Stimulated activated naive CD4-positive, alpha-beta T cell (primary cell): ENCODE results near the gene PPP1R1C.

Experiments used
- DNase-seq, 6 experiments: peaks; one replicate each; lab custom pipeline; 2025; lab: John Stamatoyannopoulos, UW

PPP1R1C gene

DNA sequence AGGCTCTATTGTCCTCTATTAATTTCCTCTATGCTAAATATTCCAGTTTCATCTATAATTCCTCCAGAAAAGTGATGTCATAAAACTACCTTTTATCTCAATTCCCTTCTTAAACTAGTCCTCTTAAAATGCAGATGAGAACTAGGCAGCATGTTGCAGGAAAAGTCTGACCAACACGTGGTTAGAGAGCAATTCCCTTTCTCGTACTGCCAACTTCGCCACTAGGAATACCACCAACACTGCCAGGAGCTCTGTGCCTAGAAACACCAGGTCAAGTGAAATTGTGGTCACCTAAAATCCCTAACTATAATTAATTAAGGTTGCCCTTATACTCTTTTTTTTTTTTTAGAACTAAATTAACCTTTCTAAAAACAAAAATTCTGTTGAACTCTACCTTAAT lies 127.7 kb downstream of the PPP1R1C start:
- no peak for DNase-seq

DNA sequence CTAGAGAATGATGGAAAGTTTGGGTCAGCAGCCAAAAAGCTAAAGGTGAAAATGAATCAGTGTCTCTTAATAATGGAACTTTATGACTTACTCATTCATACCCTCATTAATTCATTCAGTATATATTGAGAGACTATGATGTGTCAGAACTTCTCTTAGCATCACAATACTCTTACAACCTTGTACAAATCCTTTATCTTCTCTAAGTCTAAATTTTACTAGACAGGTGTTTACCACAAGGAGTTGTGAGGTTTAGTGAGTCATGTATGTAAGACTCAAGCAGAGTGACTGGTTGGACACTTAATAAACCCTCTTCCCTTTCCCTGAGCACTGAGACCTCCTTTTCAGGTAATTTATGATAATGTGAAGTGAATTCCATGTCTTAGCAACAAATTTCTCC lies 129.6 kb downstream of the PPP1R1C start:
- no peak for DNase-seq

DNA sequence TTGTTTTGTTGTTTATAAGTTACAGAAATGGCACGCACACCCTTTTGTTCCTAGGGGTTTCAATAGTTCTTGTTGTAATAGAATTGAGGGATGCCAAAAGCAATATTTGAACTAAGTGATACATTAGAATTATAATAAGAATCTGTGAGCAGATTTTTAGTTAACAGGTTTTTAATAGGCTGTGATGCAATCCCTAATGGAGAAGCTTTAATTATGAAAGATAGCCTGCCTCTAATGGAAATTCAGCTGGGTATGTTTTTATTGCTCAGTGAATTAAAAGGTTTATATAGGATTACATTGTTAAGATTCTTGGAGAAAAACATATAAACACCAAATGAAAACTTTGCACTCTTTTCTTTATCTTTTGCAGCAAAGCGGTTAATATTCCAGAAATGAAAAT lies 131.1 kb downstream of the PPP1R1C start:
- DNase-seq: no peak

DNA sequence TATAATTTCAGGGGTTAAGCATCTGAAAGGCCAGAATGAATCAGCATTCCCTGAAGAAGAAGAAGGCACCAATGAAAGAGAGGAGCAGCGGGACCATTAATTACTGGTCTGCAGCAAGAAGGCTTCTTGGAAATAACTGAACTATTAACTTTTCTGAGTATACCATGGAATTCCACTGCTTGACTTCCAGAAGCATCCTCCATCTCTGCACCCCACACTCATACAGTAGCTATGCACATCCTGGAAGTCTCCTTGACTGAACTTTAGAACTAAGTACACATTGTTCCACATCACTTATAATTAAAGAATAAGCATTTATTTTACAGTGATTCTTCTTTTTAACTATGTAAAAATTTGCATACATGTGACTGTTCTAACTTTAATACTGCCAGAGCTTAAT lies 131.5 kb downstream of the PPP1R1C start:
- DNase-seq: no peak

DNA sequence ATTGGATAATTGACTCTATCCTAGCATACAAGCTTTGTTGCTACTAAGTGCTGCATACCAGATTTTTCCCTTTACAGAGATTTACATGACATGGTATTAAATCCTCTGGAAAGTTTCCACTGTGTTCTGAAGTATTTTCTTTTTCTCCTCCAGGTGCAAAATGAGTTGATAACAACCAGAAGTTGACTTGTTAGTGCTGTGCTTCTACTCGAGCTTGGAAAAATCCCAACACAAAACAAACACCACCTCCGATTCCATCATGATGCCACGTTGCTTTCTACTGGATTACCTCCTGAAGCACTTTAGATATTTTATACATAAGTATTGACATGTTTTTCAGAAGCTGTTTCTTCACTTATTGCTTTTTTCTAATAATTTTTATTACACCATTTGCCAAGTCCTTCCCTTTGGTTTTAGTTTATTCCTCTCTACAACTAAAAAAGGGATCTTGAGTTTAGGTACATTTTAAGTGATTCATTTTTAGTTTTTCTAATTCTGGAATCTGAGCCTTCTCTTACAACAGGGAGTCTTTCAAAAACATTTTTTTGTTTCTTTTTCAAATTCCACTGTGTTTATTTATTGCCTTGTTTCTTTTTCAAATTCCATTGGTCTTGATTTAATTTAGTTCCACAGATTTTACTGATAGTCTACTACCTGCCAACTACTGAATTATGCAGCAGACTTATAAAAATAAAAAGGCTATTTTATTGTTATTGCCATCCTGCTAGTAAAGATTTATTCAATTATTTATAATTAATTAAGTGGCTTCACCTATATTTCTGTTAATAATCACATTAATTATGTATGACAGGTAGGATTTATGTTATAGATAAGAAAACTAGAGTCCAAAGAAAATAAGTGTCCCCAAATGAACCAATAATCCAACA lies 143.4 kb downstream of the PPP1R1C start:
- no peak for DNase-seq

DNA sequence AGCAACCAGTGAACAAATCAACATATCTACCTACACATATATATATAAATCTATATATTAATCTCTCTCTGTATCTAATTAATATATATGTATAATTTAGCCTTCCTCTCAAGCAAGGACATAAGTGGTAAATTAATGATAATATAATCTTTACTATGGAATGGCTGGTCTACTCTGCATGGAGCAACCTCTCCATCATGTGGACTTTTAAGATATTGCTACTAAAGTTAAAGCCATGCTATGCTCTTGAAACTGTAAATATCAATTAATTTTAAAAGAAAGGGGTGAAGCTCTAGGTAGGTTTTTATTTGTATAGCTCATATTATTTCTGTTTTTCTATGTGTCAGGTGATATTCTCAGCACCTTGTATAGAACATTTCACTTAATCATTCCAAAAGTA lies 147.0 kb downstream of the PPP1R1C start:
- no peak for DNase-seq

DNA sequence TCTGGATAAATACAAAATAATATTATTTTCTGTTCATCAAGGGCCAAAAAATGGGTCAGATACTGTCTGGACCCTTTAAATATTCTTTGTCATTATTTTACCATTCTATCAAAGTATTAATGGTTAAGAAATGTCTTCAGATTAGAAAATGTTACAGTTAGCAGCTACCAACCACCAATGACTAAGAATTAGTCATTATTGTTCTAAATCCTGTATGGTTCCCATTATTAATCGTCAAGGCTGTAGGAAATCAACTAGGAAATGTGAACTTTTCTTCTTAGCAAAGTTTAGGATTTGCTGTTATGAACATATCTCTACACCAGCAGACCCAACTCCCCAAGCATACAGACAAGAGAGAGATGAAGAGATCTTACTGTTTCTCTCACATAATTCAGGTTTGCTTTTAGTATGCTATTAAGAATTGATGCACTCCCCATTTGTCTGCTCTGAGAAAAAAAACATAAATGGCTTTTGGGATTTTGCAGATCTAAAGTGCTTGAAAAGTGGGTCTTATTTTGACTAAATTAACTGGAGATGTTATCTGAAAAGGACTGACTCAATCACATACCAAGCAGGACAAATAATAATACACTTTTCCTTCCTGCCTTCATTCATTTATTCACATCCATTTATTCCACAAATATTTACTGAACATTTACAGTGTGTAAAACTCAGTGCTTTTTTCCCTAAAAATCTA lies 147.7 kb downstream of the PPP1R1C start:
- DNase-seq: no peak

DNA sequence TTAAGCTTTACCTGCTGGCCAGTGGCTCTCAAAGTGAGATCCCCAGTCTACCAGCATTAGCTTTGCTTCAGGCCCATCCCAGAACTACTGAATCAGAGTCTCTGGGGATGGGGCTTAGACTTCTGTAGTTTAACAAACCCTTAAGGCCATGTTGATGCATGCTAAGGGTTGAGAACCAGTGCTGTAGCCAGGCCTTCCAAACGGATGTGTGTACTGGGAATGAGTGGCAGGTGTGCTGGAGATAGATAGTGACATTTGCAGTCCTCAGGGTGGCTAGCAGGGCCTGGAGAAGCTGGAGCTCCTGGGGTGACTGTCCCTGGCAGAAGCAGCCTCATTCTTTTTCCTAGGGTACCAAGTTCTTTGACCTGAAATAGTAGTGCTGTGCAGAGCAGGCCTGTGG lies 148.5 kb downstream of the PPP1R1C start:
- no peak for DNase-seq

DNA sequence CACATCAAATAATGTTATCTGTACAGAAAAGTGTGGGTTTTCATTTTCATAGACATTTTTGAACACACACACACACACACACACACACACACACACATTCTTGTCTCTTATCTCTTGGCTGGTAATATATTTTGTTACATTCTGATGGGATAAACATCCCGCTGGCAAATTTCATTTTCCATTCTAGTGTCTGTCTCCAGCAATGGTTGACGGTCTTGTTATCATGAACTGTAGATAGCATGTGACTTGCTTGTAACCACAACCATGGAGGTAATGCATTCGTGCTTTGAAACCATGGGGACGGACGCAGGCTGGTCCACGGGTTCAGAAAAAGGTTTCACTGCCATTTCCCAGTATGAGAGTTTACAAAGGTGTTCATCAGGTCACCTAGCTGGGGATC lies 156.4 kb downstream of the PPP1R1C start:
- no peak for DNase-seq

DNA sequence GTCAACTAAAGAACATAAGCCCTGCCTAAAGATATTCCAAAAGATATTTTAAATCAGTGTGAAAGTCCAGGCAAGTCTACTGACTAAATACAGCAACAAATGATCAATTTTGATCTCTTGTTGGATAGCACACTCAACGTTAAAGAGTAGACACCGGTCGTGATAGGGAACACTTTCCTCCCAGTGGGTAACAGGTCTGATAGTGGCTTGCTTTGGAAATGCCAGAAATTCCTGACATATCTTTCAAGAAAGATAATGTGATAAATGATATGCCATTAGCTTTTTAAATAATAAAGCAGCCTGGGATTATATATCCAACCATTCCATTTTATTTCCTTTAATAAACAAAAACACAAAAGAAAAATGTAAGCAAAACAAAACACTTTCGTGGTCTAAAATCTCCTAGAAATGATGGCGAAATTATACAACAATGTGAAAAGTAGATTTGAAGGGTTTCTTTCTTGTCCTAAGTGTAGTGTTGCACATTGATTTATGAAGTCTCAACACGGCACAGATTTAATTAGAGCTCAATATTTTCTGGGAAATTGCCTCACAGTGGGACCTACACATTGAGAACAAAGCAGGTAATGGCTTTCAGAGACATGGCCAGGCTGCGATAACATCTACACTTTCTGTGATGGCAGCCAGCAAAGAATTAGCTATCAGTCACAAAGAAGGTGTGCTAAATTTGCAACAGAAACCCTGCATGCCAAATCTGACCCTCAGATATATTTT lies 158.6 kb downstream of the PPP1R1C start:
- DNase-seq: no peak

DNA sequence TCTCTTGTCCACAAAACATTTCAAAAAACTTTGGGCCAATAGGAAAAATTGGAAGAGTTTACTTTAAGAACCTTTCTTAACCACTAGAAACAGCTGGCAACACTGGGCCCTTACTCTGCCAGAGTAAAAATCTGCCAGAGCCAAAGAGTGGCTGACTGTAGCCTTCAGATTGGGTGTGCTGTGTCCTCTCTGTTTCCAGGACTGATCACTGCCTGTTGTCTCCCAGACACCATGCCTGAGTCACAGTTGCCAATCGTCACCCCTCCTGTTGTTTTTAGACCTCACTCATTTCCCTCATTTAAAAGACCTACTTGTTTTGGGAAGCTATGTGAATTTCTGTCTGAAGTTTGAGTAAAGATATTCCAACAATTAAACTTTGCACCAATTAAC lies 159.1 kb downstream of the PPP1R1C start:
- DNase-seq: no peak

DNA sequence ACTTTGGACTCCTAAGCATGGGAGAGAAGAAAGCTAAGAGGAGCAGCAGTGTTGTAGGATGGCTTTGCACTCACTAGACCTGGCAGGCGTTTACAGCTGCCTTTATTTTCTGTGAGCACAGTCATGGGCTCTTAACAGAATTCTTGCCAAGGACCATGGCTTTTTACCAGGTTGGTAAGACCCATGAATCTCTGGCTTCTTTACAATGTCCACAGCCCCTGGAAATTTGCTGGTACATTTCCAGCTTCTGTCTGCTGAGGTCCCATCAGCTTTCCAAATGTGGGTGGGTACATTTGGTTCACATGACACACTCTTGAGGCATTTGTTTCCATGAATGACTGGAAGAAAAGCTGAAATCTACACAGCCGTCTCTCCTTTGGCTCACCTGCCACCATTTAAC lies 162.7 kb downstream of the PPP1R1C start:
- no peak for DNase-seq

DNA sequence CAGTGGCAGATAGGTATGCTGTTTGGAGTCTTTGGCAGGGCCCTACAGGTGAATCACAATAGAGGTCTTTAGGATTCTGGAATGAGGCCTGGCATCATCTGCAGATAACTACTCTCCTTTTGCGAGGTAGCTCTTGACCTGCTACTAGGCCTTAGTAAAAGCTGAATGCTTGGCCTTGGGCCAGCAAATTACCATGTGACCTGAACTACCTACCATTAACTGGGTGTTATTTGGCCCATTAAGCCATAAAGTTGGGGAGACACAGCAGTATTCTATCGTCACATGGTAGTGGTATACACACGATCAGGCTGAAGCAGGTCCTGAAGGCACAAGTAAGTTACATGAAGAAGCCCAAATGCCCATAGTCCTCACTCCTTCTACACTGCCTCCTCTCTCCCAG lies 178.2 kb downstream of the PPP1R1C start:
- DNase-seq: no peak

DNA sequence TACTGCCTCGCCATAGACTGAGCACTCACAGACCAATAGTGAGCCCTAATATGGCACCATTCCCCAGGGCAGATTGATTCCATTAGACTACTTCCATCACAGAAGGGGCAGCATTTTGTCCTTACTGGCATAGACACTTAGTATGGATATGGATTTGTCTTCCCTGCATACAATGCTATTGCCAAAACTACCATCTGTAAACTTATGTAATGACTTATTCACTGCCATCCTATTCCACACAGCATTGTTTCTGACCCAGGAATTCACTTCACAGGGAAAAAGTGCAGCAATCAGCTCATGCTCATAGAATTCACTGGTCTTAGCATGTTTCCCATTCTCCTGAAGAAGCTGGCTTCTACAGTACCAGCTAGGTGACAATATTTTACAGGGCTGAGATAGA lies 179.0 kb downstream of the PPP1R1C start:
- no peak for DNase-seq

DNA sequence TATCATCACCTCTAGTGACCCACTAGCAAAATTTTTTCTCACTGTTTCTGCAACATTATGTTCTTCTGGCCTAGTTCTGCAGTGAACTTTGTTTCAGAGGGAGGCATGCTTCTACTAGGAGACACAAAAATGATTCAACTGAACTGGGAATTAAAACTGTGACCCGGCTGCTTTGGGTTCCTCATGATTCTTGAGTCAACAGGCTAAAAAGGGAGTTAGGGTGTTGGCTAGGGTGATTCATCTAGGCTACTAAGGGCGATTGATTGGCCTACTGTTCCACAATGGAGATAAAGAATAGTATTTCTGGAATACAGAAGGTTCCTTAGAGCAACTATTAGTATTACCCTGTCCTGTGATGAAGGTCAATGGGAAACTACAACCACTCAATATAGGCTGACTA lies 179.5 kb downstream of the PPP1R1C start:
- DNase-seq: no peak

DNA sequence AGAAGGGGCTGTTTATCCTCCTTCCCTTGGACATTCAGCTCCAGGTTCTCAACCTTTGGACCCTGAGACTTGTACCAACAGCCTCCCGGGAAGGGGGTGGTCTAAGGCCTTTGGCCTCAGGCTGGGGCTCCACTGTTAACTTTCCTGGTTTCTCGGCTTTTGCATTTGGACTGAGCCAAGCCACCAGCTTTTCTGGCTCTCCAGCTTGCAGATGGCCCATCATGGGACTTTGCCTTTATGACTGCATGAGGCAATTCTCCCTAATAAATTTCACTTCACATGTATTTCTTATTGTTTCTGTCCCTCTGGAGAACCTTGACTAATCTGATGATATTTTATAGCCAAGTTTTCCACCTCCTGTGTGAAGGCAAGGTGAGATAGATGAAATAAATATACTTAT lies 180.8 kb downstream of the PPP1R1C start:
- DNase-seq: no peak

DNA sequence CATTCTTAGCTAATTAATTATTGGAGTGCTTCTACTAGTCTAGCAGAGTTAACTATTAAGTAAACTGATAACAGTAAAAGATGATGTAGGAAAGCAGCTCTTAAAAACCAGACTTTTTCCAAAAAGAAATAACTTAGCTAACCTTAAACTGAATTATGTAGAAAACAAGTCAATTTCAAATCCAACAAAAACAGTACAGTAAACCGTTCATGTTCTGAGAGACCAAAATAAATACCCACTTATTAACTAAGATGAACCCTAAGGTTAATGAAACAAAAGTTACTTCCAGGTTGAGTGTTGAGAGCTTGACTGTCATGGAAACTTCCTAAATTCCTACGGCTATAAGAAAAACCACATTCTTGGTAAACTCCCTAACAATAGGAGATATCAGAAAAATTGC lies 181.2 kb downstream of the PPP1R1C start:
- DNase-seq: no peak
